HG02973 (cell line): Measurements from ENCODE around the gene AOC1.
"Not testable (repeated sequence)": the region's sequence is repeated elsewhere in the genome, so short reads cannot be mapped to it uniquely, and the experiment has no call there.

ENCODE experiments used
- ATAC-seq: cut with Tn5 transposase; IDR thresholded peaks from one replicate; pipeline ENCODE4 v1.9.1; 2021; ENCODE audit warnings: moderate library complexity; ENCODE audit not compliant: unreplicated experiment

AOC1 gene, protein sequence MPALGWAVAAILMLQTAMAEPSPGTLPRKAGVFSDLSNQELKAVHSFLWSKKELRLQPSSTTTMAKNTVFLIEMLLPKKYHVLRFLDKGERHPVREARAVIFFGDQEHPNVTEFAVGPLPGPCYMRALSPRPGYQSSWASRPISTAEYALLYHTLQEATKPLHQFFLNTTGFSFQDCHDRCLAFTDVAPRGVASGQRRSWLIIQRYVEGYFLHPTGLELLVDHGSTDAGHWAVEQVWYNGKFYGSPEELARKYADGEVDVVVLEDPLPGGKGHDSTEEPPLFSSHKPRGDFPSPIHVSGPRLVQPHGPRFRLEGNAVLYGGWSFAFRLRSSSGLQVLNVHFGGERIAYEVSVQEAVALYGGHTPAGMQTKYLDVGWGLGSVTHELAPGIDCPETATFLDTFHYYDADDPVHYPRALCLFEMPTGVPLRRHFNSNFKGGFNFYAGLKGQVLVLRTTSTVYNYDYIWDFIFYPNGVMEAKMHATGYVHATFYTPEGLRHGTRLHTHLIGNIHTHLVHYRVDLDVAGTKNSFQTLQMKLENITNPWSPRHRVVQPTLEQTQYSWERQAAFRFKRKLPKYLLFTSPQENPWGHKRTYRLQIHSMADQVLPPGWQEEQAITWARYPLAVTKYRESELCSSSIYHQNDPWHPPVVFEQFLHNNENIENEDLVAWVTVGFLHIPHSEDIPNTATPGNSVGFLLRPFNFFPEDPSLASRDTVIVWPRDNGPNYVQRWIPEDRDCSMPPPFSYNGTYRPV

DNA sequence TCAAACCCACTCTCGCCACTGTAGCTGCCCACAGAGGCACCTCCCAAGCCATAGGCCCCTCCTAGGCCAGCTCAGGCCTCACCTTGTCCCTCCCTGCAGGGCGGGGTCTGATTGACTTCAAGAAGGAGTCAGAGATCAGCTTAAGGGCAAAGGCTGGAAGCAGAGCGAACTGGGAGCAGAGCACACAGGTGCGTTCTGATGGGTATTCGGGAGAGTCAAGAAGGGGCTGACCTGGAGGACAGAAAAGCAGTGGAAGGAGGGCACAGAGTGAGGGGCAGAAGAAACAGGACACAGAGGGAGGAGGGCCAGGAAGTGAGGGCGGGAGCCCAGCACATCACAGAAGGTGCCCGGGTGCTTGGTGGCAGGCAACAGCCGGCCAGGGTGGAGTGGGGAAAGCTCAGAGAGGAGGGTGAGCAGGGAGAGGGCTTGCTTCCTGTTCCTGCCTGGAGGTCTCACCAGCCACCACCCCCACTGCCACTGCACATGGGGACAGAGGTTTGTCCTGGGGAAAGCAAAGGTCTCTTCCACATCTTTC lies at the start of gene AOC1:
TSS of gene AOC1 (plus strand) at position 147 of the 535 bp plus-strand sequence. CDS start 3,954 bp downstream, outside the sequence.
- no peak for ATAC-seq

DNA sequence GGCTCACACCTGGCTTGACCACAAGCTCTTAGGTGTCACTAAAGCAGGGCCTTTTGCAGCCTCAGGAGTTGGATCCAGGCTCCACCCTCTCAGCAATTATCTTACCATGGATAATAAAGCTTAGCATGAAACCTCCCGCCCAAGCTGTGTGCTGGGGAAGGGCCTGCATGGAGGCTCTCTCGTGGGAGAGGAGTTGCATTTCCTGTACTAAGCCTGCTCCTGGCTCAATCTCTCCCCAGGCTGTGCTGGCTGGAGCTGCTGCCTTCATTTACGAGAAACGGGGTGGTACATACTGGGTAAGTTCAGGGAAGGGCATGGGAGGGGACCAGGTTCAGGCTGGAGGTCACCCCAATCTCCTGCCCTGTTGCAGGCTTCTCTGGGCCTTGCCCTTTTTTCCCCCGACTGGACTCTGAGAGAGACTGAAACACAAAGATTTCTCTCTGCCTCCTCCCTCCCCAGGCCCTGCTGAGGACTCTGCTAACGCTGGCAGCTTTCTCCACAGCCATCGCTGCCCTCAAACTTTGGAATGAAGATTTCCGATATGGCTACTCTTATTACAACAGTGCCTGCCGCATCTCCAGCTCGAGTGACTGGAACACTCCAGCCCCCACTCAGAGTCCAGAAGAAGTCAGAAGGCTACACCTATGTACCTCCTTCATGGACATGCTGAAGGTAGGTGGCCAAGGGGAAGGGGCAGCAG lies 49.0 kb upstream of the AOC1 start:
- ATAC-seq: no peak

DNA sequence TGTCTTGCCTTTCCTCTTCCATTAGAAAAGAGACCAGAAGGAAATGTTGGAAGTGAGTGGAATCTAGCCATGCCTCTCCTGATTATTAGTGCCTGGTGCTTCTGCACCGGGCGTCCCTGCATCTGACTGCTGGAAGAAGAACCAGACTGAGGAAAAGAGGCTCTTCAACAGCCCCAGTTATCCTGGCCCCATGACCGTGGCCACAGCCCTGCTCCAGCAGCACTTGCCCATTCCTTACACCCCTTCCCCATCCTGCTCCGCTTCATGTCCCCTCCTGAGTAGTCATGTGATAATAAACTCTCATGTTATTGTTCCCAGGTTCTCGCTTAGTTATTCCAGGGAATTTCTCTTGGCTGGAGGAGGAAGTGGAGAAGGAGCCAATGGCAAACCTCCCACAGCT lies 47.5 kb upstream of the AOC1 start:
- ATAC-seq: no peak

DNA sequence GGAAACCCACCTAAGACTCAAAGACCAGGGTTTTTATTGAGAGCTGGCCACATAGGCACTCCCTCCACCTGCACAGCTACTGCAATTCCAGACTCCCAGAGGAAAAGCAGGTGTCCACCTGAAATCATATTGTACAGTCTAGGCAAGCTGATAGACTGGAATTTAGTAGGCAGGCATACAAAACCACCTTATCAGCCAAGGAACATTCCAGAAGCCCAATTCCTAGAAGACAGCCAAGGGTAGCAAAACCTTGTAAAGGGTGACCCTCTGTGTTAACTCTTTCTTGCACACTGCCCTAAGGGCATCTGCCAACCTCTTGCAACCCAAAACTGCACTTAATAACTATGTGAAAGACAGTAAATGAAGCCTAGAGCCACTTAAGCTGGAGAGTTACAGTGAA lies 46.5 kb upstream of the AOC1 start:
- no peak for ATAC-seq

DNA sequence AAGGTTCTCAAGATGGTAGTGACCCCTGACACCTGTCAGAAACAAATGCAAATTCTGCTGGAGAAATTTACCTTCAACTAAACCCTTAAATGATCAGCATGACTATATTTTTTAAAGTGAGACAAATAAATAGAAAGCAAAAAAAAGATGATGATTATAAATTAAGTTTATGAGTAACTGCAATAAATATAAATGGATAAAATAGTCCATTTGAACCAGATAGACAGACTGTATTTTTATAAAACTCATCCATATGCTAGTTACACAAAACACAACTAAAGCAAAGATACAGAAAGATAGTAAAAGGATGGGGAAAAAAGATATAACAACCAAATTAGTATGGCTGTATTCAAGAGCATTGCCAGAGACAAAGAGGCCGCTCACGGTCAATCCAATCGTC lies 45.9 kb upstream of the AOC1 start:
- no peak for ATAC-seq

DNA sequence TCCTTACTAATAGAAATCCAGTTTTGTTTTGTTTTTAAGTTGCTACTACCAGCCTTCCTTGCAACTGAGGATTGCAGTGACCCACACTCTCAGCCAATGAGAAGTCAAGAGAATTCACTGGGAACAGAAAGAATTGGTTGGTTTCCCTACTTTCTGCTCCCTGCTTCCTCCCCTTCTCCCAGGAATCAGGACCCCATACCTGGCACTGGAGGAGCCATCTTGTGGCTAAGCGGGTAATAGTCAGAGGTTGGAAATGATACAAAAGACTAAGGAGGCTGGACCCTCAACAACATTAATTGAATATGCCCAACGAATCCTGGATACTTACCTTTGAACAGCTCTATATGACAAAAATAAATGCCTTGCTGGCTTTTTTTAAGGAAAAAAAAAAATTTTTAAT lies 45.5 kb upstream of the AOC1 start:
- no peak for ATAC-seq

DNA sequence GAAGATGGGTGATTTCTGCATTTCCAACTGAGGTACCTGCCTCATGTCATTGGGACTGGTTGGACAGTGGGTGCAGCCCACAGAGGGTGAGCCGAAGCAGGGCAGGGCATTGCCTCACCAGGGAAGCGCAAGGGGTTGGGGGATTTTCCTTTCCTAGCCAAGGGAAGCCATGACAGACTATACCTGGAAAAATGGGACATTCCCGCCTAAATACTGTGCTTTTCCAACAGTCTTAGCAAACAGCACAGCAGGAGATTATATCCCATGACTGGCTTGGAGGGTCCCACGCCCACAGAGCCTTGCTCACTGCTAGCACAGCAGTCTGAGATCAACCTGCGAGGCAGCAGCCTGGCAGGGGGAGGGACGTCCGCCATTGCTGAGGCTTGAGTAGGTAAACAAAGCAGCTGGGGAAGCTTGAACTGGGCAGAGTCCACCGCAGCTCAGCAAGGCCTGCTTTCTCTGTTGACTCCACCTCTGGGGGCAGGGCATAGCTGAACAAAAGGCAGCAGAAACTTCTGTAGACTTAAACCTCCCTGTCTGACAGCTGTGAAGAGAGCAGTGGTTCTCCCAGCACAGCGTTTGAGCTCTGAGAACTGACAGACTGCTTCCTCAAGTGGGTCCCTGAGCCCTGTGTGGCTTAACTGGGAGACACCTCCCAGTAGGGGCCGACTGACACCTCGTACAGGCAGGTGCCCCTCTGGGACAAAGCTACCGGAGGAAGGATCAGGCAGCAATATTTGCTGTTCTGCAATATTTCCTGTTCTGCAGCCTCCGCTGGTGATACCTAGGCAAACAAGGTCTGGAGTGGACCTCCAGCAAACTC lies 44.5 kb upstream of the AOC1 start:
- ATAC-seq: not testable (repeated sequence)

DNA sequence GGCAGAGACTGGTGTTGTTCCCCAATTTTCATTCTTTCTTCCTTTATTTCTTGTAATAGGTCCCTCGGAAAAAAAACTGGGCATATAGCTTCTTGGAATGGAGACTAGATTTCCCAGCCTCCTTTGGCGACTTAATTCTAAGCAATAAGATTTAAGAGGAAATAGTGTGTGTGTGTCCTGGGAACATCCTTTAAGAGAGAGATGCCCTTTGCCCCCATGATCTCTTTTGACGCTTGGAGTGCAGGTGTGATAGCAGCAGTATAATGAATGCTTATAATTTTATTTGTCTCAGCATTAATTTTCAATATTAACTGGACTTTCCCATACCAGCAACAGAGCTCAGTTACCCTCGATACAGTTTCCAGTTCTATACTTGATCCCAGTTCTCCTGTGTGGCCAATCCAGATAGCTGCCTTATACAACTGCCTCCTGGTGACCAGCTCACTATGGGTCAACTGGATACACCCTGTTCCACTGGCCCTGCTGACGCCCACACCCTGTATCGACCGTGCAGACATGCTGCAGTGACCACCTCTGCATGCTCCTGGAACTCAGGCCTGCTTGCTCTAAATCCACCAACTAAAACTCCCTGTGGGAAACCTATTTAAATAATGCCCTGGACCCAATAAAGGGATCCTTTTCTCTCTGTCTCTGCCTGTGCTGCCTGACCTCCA lies 37.9 kb upstream of the AOC1 start:
- ATAC-seq: no peak

DNA sequence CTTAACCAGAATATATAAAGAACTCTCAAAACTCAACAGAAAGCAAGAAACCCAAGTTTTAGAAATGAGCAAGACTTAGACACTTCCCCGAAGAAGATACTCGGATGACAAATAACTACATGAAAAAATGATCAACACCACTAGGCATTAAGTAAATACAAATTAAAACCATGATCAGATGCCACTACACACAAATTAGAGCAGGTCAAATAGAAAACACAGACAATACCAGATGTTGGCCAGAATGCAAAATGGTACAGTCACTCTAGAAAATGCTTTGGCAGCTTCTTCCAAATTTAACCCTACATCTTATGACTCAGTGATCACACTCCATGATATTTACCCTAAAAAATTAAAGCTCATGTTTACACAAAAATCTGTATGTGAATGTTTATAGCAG lies 33.3 kb upstream of the AOC1 start:
- no peak for ATAC-seq

DNA sequence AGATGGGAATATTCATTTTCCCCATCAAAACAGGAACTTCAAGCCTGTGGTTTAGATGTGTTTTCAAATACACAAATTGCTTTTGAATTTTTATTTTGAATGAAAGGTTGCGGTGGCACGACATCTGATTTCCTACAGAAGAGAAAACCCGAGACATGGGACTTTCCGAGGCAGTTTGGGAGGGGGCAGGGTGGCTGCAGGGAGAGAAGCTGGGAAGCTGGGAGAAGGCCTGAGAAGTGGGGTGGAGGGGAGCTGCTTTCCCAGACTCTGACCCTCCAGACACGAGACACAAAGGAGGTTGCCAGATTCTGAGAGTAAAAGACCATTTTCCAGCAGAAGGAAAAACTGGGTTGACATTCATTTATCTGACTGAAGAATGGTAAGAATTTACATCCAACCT lies 32.2 kb upstream of the AOC1 start:
- ATAC-seq: no peak

DNA sequence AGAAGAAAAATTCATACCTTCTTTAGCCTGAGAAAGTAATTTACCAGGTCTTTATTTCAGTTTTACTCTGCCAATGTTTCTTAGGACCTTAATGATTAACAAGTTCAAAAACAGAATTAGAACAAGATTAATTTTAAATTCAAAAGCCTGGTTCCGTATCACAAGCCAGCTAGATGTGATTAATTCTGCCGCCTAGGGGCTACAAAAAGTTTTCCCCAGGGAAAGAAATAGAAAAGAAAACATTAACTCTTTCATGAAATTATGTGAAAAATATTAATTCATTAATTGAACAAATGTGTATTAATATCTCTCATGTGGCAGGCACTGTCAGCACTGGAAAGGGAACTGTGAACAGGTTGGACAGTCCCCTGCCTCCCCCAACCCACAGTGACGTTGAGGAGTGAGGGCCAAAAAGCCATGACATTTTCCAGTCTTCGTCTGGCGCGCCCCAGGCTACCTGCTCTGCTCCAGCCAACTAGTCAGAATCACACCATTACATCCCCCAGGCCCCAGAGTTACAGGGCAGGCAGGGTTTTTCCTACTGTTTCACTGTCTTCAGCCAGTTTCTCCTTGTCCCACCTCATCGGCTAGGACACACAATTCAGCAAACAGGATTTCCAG lies 31.6 kb upstream of the AOC1 start:
- ATAC-seq: no peak

DNA sequence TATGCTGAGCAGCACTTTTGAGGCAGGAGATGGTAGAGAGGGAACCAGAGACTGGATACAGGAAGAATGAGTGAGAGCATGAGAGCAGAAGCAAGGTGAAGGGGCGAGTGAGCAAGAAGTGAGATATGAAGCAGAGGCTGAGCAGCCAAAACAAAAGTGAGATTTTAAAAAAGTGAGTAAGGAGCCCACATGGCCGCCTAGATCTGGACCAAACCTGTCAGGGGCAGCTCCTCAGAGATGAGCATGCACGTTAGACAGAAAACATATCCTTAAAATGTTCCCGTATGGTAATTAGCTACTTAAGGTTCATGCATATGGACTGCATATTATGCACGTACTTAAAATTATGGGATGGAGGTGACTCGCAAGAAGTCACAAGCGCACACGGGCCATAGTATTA lies 29.3 kb upstream of the AOC1 start:
- ATAC-seq: no peak

DNA sequence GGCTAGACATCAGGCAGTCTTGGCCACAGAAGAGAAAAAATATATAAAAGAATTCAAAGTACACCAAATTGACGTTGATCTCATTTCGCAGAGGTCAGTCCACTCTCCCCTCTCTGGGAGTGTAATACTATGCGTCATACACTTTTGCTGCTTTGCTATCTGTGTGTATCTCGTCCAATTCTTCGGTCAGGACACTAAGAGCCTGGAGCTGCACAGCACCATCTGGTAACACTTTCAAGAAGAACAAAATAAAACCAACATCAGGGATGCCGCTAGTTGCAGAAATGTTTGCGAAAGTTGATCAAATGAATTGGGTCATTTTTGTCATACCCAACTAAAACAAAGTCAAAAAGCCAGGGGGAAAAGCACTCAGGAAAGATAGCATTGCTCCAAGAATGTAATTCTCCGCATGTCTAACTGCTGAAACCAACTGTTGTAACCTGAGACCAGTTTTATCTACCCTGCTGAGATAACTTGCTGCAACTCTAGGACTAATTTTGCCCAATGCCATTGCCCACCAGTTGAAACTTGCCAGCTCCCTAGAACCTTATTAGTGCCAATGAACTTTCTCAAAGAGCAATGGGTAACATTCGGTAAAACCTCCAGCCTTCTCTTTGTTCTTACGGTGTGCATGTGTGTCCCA lies 28.7 kb upstream of the AOC1 start:
- no peak for ATAC-seq

DNA sequence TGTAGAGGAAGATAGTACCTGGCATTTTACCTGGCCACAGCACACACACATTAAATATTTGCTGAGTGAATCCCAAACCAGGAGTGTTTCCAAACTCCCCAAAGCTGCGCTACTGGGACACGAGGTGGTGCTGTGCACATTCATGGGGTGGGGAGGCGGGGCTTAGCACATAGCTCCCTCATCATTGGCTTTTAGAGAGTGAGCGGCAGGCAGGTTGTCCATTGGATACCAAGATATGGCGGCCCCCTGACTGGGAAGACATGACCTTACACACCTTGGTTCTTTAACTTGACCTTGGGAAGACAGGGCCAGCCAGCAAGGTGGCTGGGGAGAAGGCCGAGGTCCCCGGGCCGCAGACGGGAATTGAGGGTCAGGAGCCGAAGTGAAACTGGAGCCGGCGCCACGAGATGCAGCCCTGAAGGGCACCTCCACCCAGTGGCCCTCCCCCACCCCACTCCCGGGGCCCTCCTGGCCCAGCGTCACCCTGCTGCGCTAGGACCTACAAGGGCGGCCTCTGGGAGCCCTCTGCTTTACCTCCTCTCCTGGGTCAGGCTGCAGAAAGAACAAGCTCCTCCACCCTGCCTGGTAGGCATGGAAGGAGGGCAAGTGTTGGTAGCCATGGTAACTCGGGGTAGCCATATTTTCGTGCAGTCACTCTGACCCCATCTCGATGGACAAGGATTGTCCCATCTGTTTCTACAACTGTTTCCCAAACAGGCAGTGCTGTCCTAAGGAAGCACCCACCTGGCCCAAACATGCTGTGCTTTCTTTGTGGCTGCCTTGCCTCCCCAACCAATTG lies 27.7 kb upstream of the AOC1 start:
- ATAC-seq: no peak

DNA sequence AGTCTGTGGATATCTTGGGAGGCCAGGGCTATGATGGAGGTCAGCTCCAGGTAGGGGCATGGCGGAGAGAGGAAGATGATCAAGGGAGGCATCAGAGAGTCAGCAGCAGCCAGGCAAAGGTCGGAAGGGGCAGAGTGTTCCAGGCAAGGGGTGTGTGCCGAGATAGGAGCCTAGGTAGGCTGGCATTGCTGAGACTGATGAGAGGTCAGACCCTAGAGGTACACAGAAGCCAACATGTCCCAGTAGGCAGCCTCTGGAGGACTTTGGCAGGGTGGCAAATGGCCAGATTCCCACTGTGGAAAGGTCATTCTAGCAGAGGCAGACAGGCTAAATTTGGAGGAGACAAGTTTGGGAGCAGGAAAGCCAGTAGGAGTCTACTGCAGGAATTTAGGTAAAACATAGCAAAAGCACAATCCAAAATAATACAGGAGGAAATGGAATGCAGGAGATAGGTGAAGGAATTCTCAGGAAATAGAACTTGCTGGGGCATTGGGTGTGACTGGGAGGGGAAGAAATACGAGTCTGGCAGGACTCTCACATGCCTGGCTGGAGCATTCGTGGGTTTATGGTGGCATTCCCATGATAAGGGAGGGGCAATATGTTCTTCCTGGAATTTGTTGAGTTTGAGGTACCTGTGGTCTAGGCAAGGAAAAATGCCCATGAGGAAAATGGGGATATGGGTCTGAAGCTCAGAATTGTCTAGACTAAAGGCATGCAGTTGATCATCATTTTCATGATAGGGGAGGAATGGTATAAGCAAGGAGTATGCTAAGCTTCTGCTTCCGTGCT lies 26.1 kb upstream of the AOC1 start:
- ATAC-seq: no peak

DNA sequence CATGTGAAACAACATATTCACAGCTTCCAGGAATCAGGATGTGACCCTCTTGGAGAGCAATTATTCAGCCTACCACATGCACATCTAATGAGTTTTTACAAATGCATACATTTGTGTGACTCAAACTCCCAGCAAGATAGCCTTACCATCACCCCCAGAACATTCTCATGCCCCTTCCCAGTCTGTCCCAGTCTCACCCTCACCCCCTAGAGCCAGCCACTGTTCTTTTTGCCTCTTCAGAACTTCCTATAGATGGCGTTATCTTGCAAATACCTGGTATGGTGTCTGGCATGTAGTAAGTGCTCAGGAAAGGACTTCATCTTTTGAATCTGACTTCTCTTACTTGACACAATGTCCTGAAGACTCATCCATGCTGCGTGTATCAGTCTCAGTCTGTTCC lies 23.9 kb upstream of the AOC1 start:
- ATAC-seq: no peak

DNA sequence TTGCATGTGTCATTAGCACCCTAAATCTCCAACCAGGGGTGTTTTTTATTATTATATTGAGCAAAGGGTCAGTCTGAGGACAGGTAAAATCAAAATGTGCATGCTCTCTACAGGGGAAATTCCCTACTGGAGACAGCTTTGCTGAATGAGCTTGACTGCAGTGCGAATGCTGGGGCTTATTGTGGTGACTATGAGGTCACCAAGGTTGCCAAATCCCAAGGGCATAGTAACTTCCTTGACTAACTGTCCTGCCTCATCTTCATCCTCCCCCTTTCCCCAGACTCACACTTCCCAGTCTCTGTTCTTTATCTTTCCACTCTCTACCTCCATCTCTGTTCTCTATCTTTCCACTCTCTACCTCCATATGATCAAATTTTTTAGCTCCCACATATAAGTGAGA lies 22.9 kb upstream of the AOC1 start:
- ATAC-seq: no peak

DNA sequence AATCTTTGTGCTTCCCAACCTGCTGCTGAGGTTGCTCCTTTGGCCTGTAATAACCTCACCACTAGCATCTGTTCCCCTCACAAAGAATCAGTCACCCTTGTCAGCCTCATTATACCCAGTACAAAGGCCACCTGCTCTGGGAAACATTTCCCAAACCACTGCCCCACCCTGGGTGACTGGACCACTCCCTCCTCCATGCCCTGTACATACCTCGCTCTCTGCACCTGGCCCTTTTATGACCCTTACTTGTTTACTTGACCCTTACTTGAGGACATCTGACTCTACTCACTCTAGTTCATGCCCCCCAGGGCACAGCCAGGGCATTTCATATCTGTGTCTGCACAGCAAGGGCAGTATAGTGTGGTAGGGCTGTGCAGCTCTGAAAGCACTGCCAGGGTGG lies 21.4 kb upstream of the AOC1 start:
- ATAC-seq: no peak
